Upper lobe of left lung (tissue), 6 donors: Measurements from ENCODE around the gene ZNF483. TPM values are rescaled to one million over a fixed set of nuclear protein-coding genes. Genes with fewer than 3 reads are reported as not detected.
A peak's percentile ranks its signal among the peaks of the same experiment; 100 is the strongest.

Source experiments
- ATAC-seq, 2 donors: fragments of 200-7000 bp; cut with Tn5 transposase; one replicate each; pipeline ENCODE4 v1.9.1; 2022; ENCODE audit warnings: mild to moderate bottlenecking in 2 of 2, moderate library complexity in 2 of 2; ENCODE audit not compliant: low FRiP score in 2 of 2
- DNase-seq, 2 donors: peaks; one replicate each; pipeline ENCODE4 v3.0.0-alpha.2; 2019 to 2020
- H3K27ac ChIP-seq, 4 donors: fragments of 200-600 bp; sonication (generic); one replicate each; pipeline ENCODE4 v1.5.1; 2016 to 2019
- H3K27me3 ChIP-seq, 4 donors: fragments of 200-600 bp; sonication (generic); one replicate each; pipeline ENCODE4 v1.5.1; 2017 to 2019
- H3K36me3 ChIP-seq, 4 donors: fragments of 200-600 bp; sonication (generic); one replicate each; pipeline ENCODE4 v1.5.1; 2016 to 2019
- H3K4me1 ChIP-seq, 4 donors: fragments of 200-600 bp; sonication (generic); one replicate each; pipeline ENCODE4 v1.5.1; 2018 to 2019
- H3K4me3 ChIP-seq, 4 donors: fragments of 200-600 bp; sonication (generic); one replicate each; pipeline ENCODE4 v1.5.1; 2017 to 2019; ENCODE audit warnings: mild to moderate bottlenecking in 2 of 4, moderate library complexity in 1 of 4
- H3K9me3 ChIP-seq, 4 donors: fragments of 200-600 bp; sonication (generic); one replicate each; pipeline ENCODE4 v1.5.1; 2018 to 2019
- EP300 ChIP-seq, 4 donors: sonication (generic); formaldehyde crosslinking; IDR thresholded peaks; one replicate each; pipeline ENCODE4 v1.5.1; 2017; ENCODE audit warnings: antibody characterized with exemption in 4 of 4, control low read depth in 2 of 4
- POLR2A ChIP-seq, 4 donors: fragments of 450-650 bp; IDR thresholded peaks; one replicate each; pipeline ENCODE4 v1.5.1; 2016 to 2017; ENCODE audit warnings: antibody characterized with exemption in 4 of 4, mild to moderate bottlenecking in 2 of 4
- POLR2AphosphoS5 ChIP-seq, 2 donors: sonication (generic); formaldehyde crosslinking; IDR thresholded peaks; one replicate each; pipeline ENCODE4 v1.5.1; 2017; ENCODE audit warnings: antibody characterized with exemption in 2 of 2
- WGBS, 2 donors: methylation state at CpG; one replicate each; pipeline ENCODE4 v1.1.5; 2017 to 2018; 5-methylcytosine and 5-hydroxymethylcytosine counted together
- total RNA-seq, 6 donors: library from RNA; depleted of rRNA in 4 of 6; stranded (reverse); fragments of >200 nt in 4 of 6; gene quantifications; one replicate each; pipeline versions ENCODE4 v1.1.0 to v1.2.1, GENCODE V29; 2016 to 2021
- TF ChIP-seq, protein P1 (sequence below), 6 experiments: fragments of 450-650 bp in 4 of 6; fragments of 200-600 bp in 2 of 6; sonication (generic) in 2 of 6; IDR thresholded peaks; one replicate each; pipeline ENCODE4 v1.5.1; 2016 to 2019; ENCODE audit warnings: antibody characterized with exemption in 6 of 6
- donor health status: DM: no; HTN: no; CAD: no; lungs with moderate emphysema.
- donor health status: DM: no; HTN: yes; CAD: no; lungs with severe emphysema.

ZNF483 gene
- total RNA-seq, 6 donors from 2014 or later: 4.0 to 22.0 (median 7.4) TPM

DNA sequence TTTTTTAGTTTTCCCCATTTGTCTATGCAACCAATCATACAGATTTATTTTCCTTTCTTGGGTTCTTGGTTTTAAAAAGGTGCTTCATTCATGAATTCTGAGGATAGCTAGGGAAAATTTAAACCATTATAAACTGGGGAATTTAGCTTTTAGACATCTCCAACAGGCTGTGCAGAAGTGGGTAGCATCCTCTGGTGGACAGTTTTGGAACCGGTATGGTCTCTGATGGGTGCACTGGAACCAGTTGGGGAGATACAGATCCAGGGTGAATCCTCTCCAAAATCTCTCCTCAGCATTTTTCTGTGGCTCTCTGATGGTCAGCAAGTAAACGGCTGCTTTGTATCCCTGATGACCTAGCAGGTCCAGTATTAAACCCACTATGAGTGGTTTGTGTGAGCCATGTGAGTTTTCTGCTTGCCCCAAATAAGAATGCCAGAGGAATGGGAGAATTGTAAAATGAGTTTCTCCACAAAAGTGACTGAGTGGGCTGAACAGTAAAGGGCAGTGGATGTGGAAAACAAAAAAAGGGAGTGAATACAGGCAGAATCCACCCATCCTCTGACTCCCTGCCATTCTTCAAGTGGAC, 97.0 kb downstream of the ZNF483 start:
- 20 to 41% methylated on average over 2 of the region's 2 CpGs for WGBS, 2 donors
- Histone ChIP-seq H3K27me3 (no peaks in the 10 kb centered on the region), H3K9me3 (no peaks in the 10 kb centered on the region), H3K36me3 (no peaks in the 10 kb centered on the region), H3K4me3 (no peak overlapping the region), H3K27ac (no peak overlapping the region), H3K4me1 (peaks cover 0 to 5% (median 1%) of the 10 kb centered on the region in 4 donors)
- ATAC-seq (peak in 1 of 2 donors; percentile 91), DNase-seq (no peak)
- TF ChIP-seq, protein P1, sequence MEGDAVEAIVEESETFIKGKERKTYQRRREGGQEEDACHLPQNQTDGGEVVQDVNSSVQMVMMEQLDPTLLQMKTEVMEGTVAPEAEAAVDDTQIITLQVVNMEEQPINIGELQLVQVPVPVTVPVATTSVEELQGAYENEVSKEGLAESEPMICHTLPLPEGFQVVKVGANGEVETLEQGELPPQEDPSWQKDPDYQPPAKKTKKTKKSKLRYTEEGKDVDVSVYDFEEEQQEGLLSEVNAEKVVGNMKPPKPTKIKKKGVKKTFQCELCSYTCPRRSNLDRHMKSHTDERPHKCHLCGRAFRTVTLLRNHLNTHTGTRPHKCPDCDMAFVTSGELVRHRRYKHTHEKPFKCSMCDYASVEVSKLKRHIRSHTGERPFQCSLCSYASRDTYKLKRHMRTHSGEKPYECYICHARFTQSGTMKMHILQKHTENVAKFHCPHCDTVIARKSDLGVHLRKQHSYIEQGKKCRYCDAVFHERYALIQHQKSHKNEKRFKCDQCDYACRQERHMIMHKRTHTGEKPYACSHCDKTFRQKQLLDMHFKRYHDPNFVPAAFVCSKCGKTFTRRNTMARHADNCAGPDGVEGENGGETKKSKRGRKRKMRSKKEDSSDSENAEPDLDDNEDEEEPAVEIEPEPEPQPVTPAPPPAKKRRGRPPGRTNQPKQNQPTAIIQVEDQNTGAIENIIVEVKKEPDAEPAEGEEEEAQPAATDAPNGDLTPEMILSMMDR (IDR thresholded peaks at IDR 0.05): peak in 5 of 6 experiments; percentile 37 to 74 (median 49)
- TF ChIP-seq EP300 (IDR thresholded peaks at IDR 0.05) (no peak), POLR2A (IDR thresholded peaks at IDR 0.05) (no peak)

DNA sequence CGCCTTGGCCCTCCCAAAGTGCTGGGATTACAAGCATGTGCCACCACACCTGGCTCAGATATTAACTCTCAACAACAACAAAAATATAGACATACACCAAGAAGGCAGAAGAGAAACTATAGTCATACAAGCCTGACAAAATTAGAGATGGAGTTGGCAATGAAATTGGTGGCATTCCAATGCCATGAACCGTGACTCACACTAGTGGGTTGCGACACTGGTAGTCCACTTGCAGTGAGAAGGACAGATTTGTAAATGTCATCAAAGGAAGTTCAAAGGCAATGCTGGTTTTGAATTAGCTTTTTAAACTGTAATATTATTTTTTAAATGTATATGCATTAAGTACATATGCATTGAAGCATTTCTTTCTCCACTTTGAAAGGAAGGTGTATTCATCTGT, 97.6 kb downstream of the ZNF483 start:
- Histone ChIP-seq H3K36me3 (no peaks in the 10 kb centered on the region), H3K9me3 (no peaks in the 10 kb centered on the region), H3K4me3 (no peak overlapping the region), H3K27ac (peak overlapping the region in 1 of 4 donors; percentile 17), H3K4me1 (peaks cover 0 to 5% (median 1%) of the 10 kb centered on the region in 4 donors), H3K27me3 (no peaks in the 10 kb centered on the region)
- DNase-seq (peak in 1 of 2 donors; percentile 78), ATAC-seq (peak in 1 of 2 donors; percentile 64)
- WGBS, 2 donors: 50 to 52% methylated on average over 3 of the region's 3 CpGs
- TF ChIP-seq POLR2AphosphoS5 (IDR thresholded peaks at IDR 0.05): peak; percentile 48 to 66
- TF ChIP-seq, protein P1 (IDR thresholded peaks at IDR 0.05): no peak

Other genes with a start within 250 kb of the ZNF483 start
- gene OR2K2, start 195.0 kb upstream of the ZNF483 start, total RNA-seq: not detected
- 100 to 1,000 TPM in 1 of 6 donors, 10 to 100 TPM in 5; 64.4 to 158 (median 83.3) TPM for gene ECPAS, start 40.8 kb upstream of the ZNF483 start, total RNA-seq
- 10 to 100 TPM; 26.9 to 66.7 (median 35.9) TPM for gene PTGR1, start 74.5 kb downstream of the ZNF483 start, total RNA-seq
- gene DNAJC25, start 106.2 kb downstream of the ZNF483 start, total RNA-seq: 10 to 100 TPM in 2 of 6 donors, 1 to 10 TPM in 4; 4.5 to 12.2 (median 7.2) TPM
- gene GNG10, start 136.4 kb downstream of the ZNF483 start, total RNA-seq: 10 to 100 TPM; 18.8 to 62.2 (median 39.6) TPM